ENCODE measurements around the gene HIP1R. TPM values are rescaled to one million over a fixed set of nuclear protein-coding genes. Genes with fewer than 3 reads are reported as not detected.
A peak's percentile ranks its signal among the peaks of the same experiment; 100 is the strongest.

HIP1R gene
- total RNA-seq, 1 donor from 2014 or later: 115 TPM

GRCh38 chr12:122859303-122860039, 24.2 kb downstream of the HIP1R start:
- DNase-seq (ENCODE audit: low spot score): no peak

GRCh38 chr12:122860040-122860853, 25.0 kb downstream of the HIP1R start:
- DNase-seq (ENCODE audit: low spot score): peak; percentile 88

DNA sequence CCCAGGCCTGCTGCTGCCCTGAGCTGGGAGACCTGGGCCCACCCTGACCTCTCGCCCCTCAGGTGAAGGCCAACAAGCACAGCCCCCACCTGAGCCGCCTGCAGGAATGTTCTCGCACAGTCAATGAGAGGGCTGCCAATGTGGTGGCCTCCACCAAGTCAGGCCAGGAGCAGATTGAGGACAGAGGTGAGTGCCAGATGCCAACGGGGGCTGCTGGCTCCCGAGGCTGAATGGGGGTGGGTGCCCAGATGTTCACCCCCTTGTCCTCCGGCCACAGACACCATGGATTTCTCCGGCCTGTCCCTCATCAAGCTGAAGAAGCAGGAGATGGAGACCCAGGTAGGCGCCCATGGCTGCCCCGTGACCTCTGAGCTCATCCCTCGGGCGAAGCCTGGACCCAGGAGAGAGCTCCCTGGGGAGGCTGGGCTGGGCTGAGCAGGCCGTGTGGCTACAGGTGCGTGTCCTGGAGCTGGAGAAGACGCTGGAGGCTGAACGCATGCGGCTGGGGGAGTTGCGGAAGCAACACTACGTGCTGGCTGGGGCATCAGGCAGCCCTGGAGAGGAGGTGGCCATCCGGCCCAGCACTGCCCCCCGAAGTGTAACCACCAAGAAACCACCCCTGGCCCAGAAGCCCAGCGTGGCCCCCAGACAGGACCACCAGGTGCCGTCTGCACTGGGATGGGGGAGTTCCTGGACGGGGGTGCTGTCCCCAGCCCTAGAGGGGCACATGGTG, 25.8 kb downstream of the HIP1R start:
- no peak for DNase-seq (ENCODE audit: low spot score)

- DNase-seq (ENCODE audit: low spot score): no peak
Measured at GRCh38 chr12:122861587-122861970, 26.3 kb downstream of the HIP1R start.

- DNase-seq (ENCODE audit: low spot score): no peak
Measured at GRCh38 chr12:122862110-122862634, 26.9 kb downstream of the HIP1R start.

DNA sequence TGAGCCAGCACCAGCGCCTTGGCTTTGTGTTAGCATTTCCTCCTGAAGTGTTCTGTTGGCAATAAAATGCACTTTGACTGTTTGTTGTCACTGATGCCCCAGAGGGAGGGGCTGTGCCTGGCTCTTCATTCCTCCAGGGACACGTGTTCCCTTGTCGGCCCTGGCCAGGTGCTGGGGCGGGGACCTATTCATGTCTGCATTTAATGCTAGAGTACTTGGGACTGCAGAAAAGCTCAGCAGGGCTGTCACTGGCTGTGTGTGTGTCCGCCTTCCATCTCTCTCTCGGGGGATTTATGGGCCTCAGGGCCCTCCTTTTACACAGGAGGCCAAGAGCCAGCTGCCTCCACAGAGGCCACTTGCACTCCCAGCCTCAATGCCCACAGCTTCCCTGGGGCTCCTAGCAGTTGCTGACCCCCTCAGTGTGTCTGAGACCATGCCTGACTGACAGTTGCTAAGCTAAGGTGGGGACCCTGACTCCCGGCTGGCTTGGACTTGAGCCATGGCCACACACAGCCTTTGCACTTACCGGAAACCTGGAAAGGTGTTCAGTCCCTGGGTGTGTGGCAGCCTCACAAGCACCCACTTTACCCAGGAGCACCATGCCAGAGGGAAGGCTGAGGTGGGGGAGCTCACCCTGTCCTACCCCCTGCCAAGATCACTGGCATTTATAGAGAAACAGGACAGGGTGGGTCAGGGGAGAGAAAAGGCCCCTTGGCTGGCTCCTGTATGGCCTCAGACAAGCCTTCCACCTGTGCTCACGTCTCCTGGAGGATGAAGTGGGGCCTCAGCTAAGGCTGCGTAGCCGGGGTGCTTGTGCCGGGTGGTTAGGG, 27.8 kb downstream of the HIP1R start:
- DNase-seq (ENCODE audit: low spot score): peak; percentile 91

GRCh38 chr12:122864894-122865253, 29.6 kb downstream of the HIP1R start:
- no peak for DNase-seq (ENCODE audit: low spot score)

DNA sequence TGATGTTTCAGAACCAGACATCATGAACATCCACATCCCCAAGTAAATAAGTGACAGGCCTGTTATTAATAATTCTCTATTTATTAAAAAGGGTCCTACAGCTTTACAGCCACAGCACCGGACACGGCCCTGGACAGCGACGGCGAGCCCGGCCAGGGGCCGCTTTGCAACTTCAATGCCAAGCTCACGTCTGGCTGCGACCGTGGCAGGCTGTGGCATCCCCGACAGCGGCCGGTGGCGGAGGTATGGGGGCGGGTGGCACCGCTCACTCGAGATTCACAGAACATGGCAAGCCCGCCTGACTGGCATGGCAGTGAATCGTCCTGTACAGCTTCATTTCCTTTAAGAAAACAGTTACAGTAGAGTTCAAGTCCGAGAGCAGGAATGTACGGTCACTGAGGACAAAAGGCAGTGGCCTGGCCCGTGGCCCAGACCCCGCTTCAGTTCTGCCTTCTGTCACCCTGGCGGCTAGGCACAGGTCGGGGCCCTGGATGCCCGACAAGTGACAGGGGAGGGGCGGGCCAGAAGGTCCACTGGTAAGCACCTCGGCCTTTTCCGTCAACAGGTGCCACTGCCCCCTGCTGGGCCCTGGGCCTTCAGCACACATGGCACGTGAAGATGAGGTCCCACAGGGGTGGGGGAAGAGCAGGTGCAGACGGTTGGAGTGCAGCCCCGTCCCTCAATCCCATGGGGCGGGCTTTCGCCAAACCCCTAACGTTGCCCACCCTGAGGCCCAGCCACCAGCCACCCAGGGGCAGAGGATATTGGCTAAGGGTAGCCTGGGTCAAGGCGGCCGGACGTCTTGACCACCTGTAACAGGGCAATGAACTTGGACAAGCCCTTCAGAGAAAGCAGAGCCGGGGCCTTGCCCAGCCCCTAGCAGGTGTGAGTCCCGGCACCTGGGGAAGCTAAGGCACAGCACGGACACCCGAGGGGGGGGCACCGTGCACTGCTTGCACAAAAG, 30.3 kb downstream of the HIP1R start:
- DNase-seq (ENCODE audit: low spot score): peak; percentile 57

GRCh38 chr12:122866379-122866778, 31.1 kb downstream of the HIP1R start:
- no peak for DNase-seq (ENCODE audit: low spot score)

DNA sequence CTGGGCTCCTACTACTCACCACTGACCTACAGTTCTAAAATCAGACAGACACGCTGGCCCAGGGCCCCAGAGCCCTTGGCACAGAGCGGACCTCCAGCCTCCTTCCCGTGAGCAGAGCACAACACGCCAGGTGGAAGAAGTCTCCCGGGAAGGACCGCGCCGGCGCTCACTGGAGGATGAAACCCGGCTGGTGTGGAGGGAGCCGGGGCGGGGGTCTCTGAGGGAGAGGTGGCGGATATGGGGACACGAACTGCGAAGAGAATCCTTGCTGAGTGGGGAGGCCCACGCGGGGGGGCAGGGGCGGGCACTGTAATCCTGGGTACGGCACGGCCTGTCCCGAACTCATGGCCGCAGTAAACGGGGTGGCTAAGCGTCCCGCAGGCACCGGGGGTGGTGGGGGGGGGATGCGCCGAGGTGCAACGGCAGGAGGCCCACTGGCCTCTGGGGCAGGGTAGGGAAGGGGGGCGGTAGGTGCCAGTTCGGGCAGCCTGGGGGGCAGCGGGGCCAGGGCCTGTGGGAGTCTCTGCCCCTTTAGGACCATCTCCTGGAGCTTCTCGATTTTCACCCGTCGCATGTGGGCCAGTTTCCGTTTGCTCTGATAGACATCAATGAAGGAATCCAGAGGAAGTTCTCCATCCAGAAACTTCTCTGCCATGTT, 31.8 kb downstream of the HIP1R start:
- DNase-seq (ENCODE audit: low spot score): no peak

GRCh38 chr12:122867691-122868461, 32.6 kb downstream of the HIP1R start:
- peak; percentile 67 for DNase-seq (ENCODE audit: low spot score)

GRCh38 chr12:122868471-122869177, 33.4 kb downstream of the HIP1R start:
- DNase-seq (ENCODE audit: low spot score): no peak

DNA sequence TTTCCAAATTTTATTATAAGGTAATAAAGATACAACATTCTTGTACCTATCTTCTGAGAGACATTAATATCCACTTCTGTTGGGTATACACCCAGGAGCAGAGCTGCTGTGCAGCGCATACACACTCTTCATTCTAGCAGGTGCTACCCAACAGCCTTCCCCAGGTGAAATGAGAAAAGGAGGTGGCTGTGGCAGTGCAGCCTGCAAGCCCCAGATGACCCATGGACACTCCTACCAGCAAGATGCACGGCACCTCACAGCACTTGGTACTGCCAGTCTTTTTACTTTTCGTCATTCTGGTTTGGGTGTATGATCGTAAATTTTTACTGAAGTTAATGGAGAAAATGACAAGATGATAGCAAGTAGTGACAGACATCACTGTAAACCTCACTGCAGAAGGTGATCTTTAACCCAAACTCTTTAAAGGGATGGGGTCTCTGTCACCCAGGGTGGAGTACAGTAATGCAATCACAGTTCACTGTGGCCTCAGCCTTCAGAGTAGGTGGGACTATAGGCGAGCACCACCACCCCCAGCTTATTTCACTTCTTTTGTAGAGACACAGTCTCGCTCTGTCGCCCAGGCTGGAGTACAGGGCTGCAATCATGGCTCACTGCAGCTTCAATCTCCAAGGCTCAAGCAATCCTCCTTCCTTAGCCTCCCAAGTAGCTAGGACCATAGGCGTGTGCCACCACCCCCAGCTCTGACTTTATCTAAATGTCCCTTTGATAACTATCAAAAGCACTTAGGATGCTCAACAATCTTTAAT, 34.1 kb downstream of the HIP1R start:
- DNase-seq (ENCODE audit: low spot score): no peak

DNA sequence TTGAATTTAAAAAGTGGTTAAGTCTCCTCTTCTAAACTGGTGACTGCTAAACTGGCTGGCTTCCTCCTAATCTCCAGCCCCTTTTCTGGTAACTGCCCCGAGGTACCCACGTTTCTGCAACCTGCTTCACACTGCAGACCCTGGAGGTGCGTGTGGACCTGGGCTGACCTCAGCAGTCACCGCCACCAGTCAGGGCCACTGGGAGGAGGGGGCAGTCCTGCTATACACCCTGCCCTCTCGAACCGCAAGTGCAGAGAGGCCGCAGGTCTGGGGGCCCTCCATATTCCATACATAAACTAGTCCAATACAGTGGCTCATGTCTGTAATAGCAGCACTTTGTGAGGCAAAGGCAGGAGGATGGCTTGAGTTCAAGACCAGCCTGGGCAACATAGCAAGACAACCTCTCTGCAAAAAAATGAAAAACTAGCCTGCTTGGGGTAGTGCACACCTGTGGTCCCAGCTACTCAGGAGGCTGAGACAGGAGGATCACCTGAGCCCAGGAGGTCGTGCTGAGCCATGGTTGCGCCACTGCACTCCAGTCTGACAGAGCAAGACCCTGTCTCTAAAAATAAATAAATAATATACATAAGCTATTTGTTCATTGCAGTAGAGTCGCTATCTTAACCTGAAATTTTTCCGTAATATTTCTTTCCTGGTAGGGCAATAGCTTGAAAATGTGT, 35.0 kb downstream of the HIP1R start:
- DNase-seq (ENCODE audit: low spot score): no peak

DNA sequence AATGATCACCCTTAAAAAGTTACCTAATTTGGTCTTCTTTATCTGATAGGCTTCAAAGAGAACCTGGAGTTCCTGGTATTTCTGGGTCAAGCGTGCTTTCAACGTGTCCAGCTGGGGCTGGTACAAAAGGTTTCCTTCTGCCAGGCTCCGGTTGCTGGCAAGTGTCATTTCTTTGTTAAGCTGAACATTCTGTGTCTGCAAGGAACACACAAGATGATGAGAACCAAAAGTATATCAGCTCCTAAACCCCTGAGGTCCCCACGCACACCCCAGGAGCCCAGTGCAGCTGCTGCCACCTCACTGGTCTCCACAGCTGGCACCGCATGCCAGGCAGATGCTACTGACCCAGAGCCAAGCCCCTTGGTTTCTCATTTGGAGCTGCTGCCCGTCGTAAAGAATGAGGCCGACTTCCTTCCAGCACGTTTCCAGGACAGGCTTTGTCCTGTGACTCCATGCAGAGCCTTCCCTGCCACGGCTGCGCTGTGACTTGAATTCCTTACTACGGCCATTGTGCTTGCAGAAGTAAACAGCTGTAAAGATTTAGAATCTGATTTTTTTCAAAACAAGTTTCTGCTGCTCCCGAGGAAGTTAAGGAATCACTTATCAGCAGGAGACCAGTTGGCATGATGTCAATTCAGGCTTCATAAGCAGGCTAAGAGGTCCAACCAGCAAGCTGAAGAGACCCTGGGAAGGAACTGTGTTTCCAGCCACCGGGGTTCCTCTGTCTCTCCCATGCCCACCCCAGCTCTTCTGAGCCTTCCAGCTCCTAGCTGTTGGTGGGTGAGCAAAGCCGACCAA, 35.8 kb downstream of the HIP1R start:
- no peak for DNase-seq (ENCODE audit: low spot score)
